Thoracic aorta (tissue), 2 donors: Measurements from ENCODE around the gene ATAT1. TPM values are rescaled to one million over a fixed set of nuclear protein-coding genes. Genes with fewer than 3 reads are reported as not detected.

Source experiments
- ATAC-seq: fragments of 150-250 bp; one replicate; pipeline ENCODE4 v1.8.0; 2017; ENCODE audit warnings: low read depth; ENCODE audit not compliant: insufficient number of reproducible peaks, low FRiP score
- DNase-seq: peaks from one replicate; pipeline ENCODE4 v3.0.0-alpha.2; 2020; ENCODE audit warnings: low spot score
- H3K27ac ChIP-seq, 2 donors: fragments of 200-600 bp; sonication (generic); 1 replicate in 1 of 2; 2 replicates in 1 of 2; pipeline ENCODE4 v1.5.1; 2016; ENCODE audit warnings: mild to moderate bottlenecking in 2 of 2, moderate library complexity in 2 of 2
- H3K27me3 ChIP-seq: fragments of 200-600 bp; sonication (generic); replicated peaks from 2 replicates; pipeline ENCODE4 v1.6.0; 2016; ENCODE audit warnings: mild to moderate bottlenecking; ENCODE audit not compliant: insufficient read depth
- H3K36me3 ChIP-seq: fragments of 200-600 bp; sonication (generic); one replicate; pipeline ENCODE4 v1.5.1; 2016
- H3K4me1 ChIP-seq, 2 donors: fragments of 200-600 bp; sonication (generic); 1 replicate in 1 of 2; 2 replicates in 1 of 2; pipeline versions ENCODE4 v1.5.1 to v1.6.0; 2016; ENCODE audit warnings: low read depth in 2 of 2, mild to moderate bottlenecking in 1 of 2; ENCODE audit not compliant: control insufficient read depth in 1 of 2
- H3K4me3 ChIP-seq: fragments of 200-600 bp; sonication (generic); 2 replicates; pipeline ENCODE4 v1.5.1; 2016; ENCODE audit warnings: mild to moderate bottlenecking
- H3K9me3 ChIP-seq: fragments of 200-600 bp; sonication (generic); 2 replicates; pipeline ENCODE4 v1.5.1; 2016
- CTCF ChIP-seq: fragments of 200-600 bp; sonication (generic); IDR thresholded peaks from one replicate; pipeline ENCODE4 v1.5.1; 2019; ENCODE audit warnings: antibody characterized with exemption
- total RNA-seq, 2 donors: library from RNA; depleted of rRNA; stranded (reverse); fragments of >200 nt; gene quantifications; one replicate each; pipeline versions ENCODE4 v1.1.0 to v1.2.3, GENCODE V29; 2016

ATAT1 gene
- total RNA-seq, 2 donors from 2014 or later, result 4.1 to 12.2 TPM

GRCh38 chr6:30619561-30619960 is 7.1 kb upstream of the ATAT1 start:
- Histone ChIP-seq H3K9me3 (no peaks in the 10 kb centered on the region), H3K27me3 (no peaks in the 10 kb centered on the region), H3K4me3 (no peak overlapping the region), H3K36me3 (peaks cover 19% of the 10 kb centered on the region), H3K27ac (no peak overlapping the region), H3K4me1 (peaks cover 9 to 15% of the 10 kb centered on the region in 2 donors)
- DNase-seq (no peak), ATAC-seq (no peak)
- TF ChIP-seq CTCF, result no peak

DNA sequence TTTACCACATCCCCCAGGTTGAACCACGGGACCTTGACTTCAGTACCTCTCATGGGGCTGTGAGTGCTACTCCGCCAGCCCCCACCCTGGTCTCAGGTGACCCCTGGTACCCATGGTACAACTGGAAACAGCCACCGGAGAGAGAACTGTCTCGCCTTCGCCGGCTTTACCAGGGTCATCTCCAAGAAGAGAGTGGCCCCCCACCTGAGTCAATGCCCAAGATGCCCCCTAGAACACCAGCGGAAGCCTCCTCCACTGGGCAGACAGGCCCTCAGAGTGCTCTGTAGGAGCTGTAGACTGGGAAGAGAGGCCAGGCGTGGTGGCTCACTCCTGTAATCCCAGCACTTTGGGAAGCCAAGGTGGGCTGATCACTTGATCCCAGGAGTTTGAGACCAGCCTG is 1.2 kb upstream of the ATAT1 start:
- ATAC-seq (no peak), DNase-seq (no peak)
- Histone ChIP-seq H3K4me1 (peaks cover 3 to 16% of the 10 kb centered on the region in 2 donors), H3K4me3 (no peak overlapping the region), H3K27ac (peak overlapping the region in 1 of 2 donors; percentile 94), H3K9me3 (no peaks in the 10 kb centered on the region), H3K27me3 (no peaks in the 10 kb centered on the region), H3K36me3 (peaks cover 21% of the 10 kb centered on the region)
- TF ChIP-seq CTCF, result no peak

DNA sequence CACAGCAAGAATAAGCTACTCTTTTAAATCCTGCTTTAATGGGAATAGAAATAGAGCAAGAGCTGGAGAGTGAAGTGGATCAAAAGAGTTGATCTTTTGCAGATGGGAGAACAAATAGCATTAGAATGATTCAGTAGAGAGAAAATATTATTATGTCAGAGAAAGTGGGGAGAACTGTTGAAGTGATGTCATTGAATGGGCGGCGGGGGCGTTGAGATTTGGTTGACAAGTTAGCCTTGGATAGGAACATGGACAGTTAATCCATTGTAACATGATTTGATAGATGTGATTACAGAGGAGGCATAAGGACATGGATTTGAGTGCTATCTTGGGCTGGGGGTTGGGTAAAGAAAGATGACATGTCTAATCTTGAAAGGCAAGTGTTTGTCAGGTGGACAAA is 9.2 kb downstream of the ATAT1 start:
- Histone ChIP-seq H3K27me3 (no peaks in the 10 kb centered on the region), H3K4me3 (no peak overlapping the region), H3K27ac (no peak overlapping the region), H3K36me3 (peaks cover 11% of the 10 kb centered on the region), H3K9me3 (no peaks in the 10 kb centered on the region), H3K4me1 (no peaks in the 10 kb centered on the region)
- ATAC-seq (no peak), DNase-seq (no peak)
- TF ChIP-seq CTCF, result no peak

DNA sequence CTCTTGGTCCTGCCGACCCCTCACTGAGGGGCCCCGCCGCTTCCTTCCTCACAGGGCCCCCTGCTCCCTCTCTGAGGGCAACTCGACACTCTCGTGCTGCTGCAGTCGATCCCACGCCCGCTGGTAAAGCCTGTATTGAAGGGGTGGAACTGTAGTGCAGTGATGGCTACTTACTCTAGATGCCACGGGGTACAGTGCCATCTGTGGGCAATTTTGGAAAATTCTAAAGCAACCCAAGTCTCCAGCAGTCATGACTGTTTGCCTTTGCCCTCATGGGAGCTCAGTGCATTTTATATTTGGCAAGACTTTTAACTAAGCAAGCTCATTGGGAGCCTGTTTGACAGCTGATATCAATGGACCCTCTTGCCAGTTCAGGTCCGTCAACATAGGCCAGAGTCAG is 13.8 kb downstream of the ATAT1 start:
- H3K4me3 ChIP-seq, result no peak overlapping the region
- no peaks in the 10 kb centered on the region for H3K4me1 ChIP-seq
- DNase-seq (no peak), ATAC-seq (no peak)
- H3K9me3 ChIP-seq, result no peaks in the 10 kb centered on the region
- no peak for TF ChIP-seq CTCF
- no peak overlapping the region for H3K27ac ChIP-seq
- H3K27me3 ChIP-seq, result no peaks in the 10 kb centered on the region
- peaks cover 19% of the 10 kb centered on the region for H3K36me3 ChIP-seq

- no peaks in the 10 kb centered on the region for H3K4me1 ChIP-seq
- TF ChIP-seq CTCF, result no peak
- DNase-seq (no peak), ATAC-seq (no peak)
- H3K27me3 ChIP-seq, result no peaks in the 10 kb centered on the region
- peaks cover 19% of the 10 kb centered on the region for H3K36me3 ChIP-seq
- no peak overlapping the region for H3K4me3 ChIP-seq
- no peaks in the 10 kb centered on the region for H3K9me3 ChIP-seq
- no peak overlapping the region for H3K27ac ChIP-seq
Measured at GRCh38 chr6:30641048-30641447, 14.4 kb downstream of the ATAT1 start.
